ENCODE results near the gene MAFG. TPM values are rescaled to one million over a fixed set of nuclear protein-coding genes. Genes with fewer than 3 reads are reported as not detected.

Gene MAFG
- total RNA-seq, 2 experiments from 2014 or later = 10.8 to 13.3 TPM

DNA sequence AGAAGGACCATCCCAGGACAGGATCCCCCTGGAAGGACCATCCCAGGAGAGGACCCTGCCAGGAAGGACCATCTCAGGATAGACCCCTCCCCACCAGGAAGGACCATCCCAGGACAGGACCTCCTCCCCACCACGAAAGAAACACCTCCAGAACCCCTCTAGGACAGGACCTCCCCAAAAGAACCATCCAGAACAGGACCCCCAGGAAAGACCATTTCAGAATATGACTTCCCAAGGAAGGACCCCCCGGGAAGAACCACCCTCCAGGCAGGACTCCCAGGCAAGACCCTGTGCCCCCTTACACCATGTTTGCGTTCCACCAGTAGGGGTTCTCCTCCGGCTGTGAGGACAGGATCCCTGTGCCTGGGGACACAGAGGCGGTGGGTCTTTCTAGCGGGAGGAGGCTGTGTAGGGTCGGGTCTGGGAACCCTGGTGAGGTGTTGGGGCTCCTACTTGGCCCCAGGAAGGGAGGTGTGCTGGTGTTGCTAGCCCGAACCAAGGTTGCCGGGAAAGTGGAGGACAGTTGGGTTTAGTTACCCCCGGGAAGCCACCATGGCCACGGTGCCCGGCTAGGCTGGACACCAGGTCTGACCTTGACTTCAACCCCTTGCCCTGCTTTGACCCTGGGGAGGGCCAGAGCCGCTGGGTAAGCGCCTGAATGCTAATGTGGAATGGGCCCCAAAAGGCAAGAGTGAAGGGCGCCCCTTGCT lies 31.3 kb upstream of the MAFG start:
- Mint-ChIP-seq H3K27ac (no peak overlapping the region), H3K36me3 (ENCODE audit: low read depth) (no peaks in the 10 kb centered on the region), H3K4me1 (ENCODE audit: low read depth) (no peaks in the 10 kb centered on the region), H3K4me3 (peak overlapping the region; percentile 56), H3K27me3 (peaks cover 10% of the 10 kb centered on the region), H3K9me3 (no peaks in the 10 kb centered on the region)
- Histone ChIP-seq H3K4me1 (ENCODE audit: insufficient read depth, low read length) (peaks cover 21% of the 10 kb centered on the region), H3K27ac (ENCODE audit: low read depth in 1 of 2, low read length in 2 of 2) (no peak overlapping the region), H3K36me3 (ENCODE audit: insufficient read depth, low read length) (no peaks in the 10 kb centered on the region), H3K27me3 (ENCODE audit: control insufficient read depth in 1 of 2, insufficient read depth in 2 of 2, low read length in 2 of 2) (peaks cover 27 to 31% of the 10 kb centered on the region in 2 experiments), H3K4me3 (ENCODE audit: low read length) (no peak overlapping the region), H3K9me3 (ENCODE audit: control insufficient read depth in 1 of 2, insufficient read depth in 1 of 2, low read length in 2 of 2) (peaks cover 0 to 11% of the 10 kb centered on the region in 2 experiments)
- DNase-seq = peak in 1 of 14 experiments; percentile 46
- ChIA-PET POLR2A (interaction anchor here (0.7 to 2.8 kb wide), 10 partner anchors 9 to 168 kb away, joined by 3 to 51 read pairs (median 6); partner anchors contain the start of genes ARHGDIA, ASPSCR1, CENPX and DCXR), CTCF (interaction anchor here (0.6 to 2.3 kb wide), 43 partner anchors 8 to 804 kb away, joined by 3 to 174 read pairs (median 4); partner anchors contain the start of genes ASPSCR1, CENPX, DCXR and LRRC45)
- intact Hi-C loops (cut with DNase I, micrococcal nuclease) = loop anchor here (1.0 kb wide), 1 partner anchor 63 kb away; no protein-coding TSS in a partner anchor
- TF ChIP-seq, protein P1, sequence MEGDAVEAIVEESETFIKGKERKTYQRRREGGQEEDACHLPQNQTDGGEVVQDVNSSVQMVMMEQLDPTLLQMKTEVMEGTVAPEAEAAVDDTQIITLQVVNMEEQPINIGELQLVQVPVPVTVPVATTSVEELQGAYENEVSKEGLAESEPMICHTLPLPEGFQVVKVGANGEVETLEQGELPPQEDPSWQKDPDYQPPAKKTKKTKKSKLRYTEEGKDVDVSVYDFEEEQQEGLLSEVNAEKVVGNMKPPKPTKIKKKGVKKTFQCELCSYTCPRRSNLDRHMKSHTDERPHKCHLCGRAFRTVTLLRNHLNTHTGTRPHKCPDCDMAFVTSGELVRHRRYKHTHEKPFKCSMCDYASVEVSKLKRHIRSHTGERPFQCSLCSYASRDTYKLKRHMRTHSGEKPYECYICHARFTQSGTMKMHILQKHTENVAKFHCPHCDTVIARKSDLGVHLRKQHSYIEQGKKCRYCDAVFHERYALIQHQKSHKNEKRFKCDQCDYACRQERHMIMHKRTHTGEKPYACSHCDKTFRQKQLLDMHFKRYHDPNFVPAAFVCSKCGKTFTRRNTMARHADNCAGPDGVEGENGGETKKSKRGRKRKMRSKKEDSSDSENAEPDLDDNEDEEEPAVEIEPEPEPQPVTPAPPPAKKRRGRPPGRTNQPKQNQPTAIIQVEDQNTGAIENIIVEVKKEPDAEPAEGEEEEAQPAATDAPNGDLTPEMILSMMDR (IDR thresholded peaks at IDR 0.05) = no peak
- ATAC-seq (ENCODE audit: poor library complexity) = no peak

GRCh38 chr17:81957691-81958432 lies 30.3 kb upstream of the MAFG start:
- TF ChIP-seq, protein P1 (IDR thresholded peaks at IDR 0.05) = no peak

GRCh38 chr17:81956607-81957589 lies 29.4 kb upstream of the MAFG start:
- peak overlapping the region; percentile 18 for H3K4me3 Mint-ChIP-seq
- H3K27me3 Mint-ChIP-seq = peaks cover 9% of the 10 kb centered on the region
- Histone ChIP-seq H3K4me1 (ENCODE audit: insufficient read depth, low read length) (peaks cover 26% of the 10 kb centered on the region), H3K36me3 (ENCODE audit: insufficient read depth, low read length) (no peaks in the 10 kb centered on the region), H3K9me3 (ENCODE audit: control insufficient read depth in 1 of 2, insufficient read depth in 1 of 2, low read length in 2 of 2) (peaks cover 0 to 5% of the 10 kb centered on the region in 2 experiments), H3K27ac (ENCODE audit: low read depth in 1 of 2, low read length in 2 of 2) (no peak overlapping the region), H3K4me3 (ENCODE audit: low read length) (no peak overlapping the region), H3K27me3 (ENCODE audit: control insufficient read depth in 1 of 2, insufficient read depth in 2 of 2, low read length in 2 of 2) (peaks cover 19 to 22% of the 10 kb centered on the region in 2 experiments)
- intact Hi-C loops (cut with DNase I, micrococcal nuclease) = no loop called here
- no peaks in the 10 kb centered on the region for H3K9me3 Mint-ChIP-seq
- TF ChIP-seq, protein P1 (IDR thresholded peaks at IDR 0.05) = no peak
- no peaks in the 10 kb centered on the region for H3K4me1 Mint-ChIP-seq (ENCODE audit: low read depth)
- ATAC-seq (ENCODE audit: poor library complexity) = no peak
- no peak overlapping the region for H3K27ac Mint-ChIP-seq
- POLR2A ChIA-PET = no interaction called here
- peak in 1 of 14 experiments; percentile 33 for DNase-seq
- H3K36me3 Mint-ChIP-seq (ENCODE audit: low read depth) = no peaks in the 10 kb centered on the region
- CTCF ChIA-PET = no interaction called here

More at GRCh38 chr17:81957691-81958432, 30.3 kb upstream of the MAFG start:
- Histone ChIP-seq H3K4me1 (ENCODE audit: insufficient read depth, low read length) (peaks cover 24% of the 10 kb centered on the region), H3K9me3 (ENCODE audit: control insufficient read depth in 1 of 2, insufficient read depth in 1 of 2, low read length in 2 of 2) (peaks cover 0 to 12% of the 10 kb centered on the region in 2 experiments), H3K4me3 (ENCODE audit: low read length) (no peak overlapping the region), H3K27ac (ENCODE audit: low read depth in 1 of 2, low read length in 2 of 2) (no peak overlapping the region), H3K27me3 (ENCODE audit: control insufficient read depth in 1 of 2, insufficient read depth in 2 of 2, low read length in 2 of 2) (peaks cover 27 to 31% of the 10 kb centered on the region in 2 experiments), H3K36me3 (ENCODE audit: insufficient read depth, low read length) (no peaks in the 10 kb centered on the region)
- ATAC-seq (ENCODE audit: poor library complexity) (no peak), DNase-seq (peak in 1 of 14 experiments; percentile 30)
- Mint-ChIP-seq H3K4me3 (no peak overlapping the region), H3K36me3 (ENCODE audit: low read depth) (no peaks in the 10 kb centered on the region), H3K27me3 (peaks cover 9% of the 10 kb centered on the region), H3K4me1 (ENCODE audit: low read depth) (no peaks in the 10 kb centered on the region), H3K27ac (no peak overlapping the region), H3K9me3 (no peaks in the 10 kb centered on the region)
- ChIA-PET CTCF (no interaction called here), POLR2A (no interaction called here)
- intact Hi-C loops (cut with DNase I, micrococcal nuclease) = no loop called here

Data from CD4-positive, alpha-beta T cell (primary cell).